HG02623 (cell line): ENCODE results near the gene PEX14.
"Not testable (repeated sequence)": the region's sequence is repeated elsewhere in the genome, so short reads cannot be mapped to it uniquely, and the experiment has no call there.

Experiments used
- ATAC-seq: cut with Tn5 transposase; IDR thresholded peaks from one replicate; pipeline ENCODE4 v1.9.1; 2021; ENCODE audit warnings: moderate library complexity; ENCODE audit not compliant: unreplicated experiment

PEX14 gene

GRCh38 chr1:10494418-10494753 lies 19.6 kb downstream of the PEX14 start:
- no peak for ATAC-seq

- ATAC-seq = peak; percentile 62
Observed at GRCh38 chr1:10494754-10495474, 20.2 kb downstream of the PEX14 start.

GRCh38 chr1:10495475-10495817 lies 20.7 kb downstream of the PEX14 start:
- ATAC-seq = no peak

- ATAC-seq = no peak
Observed at GRCh38 chr1:10495952-10496351, 21.2 kb downstream of the PEX14 start.

DNA sequence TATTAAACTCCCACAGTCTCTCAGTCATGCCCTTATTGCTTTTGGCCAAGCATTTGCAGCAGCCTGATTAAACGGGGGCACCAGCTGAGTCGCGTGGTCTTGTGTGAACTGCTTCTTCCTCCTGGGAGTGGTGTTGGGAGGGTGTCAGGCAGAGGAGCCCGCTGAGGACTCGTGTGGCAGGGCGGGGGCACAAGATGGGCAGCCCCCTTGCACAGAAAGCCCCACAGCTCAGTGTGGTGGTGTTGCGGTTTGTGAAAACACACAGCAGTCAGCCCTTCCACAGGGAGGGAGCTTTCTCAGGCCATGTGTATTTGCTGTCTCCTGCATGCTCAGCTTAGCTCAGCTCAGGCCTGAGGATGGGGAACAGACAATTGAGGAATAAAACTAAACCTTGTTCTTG lies 22.4 kb downstream of the PEX14 start:
- no peak for ATAC-seq

GRCh38 chr1:10498231-10498630 lies 23.5 kb downstream of the PEX14 start:
- ATAC-seq = no peak

GRCh38 chr1:10502206-10502605 lies 27.5 kb downstream of the PEX14 start:
- no peak for ATAC-seq

GRCh38 chr1:10504249-10504648 lies 29.5 kb downstream of the PEX14 start:
- no peak for ATAC-seq

DNA sequence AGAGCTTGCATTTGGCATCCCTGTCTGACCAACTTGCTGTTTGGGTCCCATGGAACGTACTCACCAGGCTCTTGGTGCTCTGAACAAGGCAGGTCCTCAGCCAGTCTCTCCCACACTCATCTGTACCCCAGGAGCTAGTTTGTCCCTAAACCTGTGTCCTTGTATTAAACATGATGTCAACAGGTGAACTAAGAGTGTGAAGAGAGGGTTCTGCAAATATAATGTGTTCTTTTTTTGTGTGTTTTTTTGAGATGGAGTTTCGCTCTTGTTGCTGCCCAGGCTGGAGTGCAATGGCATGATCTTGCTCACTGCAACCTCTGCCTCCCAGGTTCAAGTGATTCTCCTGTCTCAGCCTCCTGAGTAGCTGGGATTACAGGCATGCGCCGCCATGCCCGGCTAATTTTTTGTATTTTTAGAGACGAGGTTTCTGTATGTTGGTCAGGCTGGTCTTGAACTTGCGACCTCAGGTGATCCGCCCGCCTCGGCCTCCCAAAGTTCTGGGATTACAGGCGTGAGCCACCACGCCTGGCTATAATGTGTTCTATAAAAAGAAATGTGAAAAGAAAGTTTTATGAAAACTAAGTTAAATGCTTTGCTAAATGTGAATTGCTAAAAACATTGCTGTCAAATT lies 31.4 kb downstream of the PEX14 start:
- not testable (repeated sequence) for ATAC-seq

DNA sequence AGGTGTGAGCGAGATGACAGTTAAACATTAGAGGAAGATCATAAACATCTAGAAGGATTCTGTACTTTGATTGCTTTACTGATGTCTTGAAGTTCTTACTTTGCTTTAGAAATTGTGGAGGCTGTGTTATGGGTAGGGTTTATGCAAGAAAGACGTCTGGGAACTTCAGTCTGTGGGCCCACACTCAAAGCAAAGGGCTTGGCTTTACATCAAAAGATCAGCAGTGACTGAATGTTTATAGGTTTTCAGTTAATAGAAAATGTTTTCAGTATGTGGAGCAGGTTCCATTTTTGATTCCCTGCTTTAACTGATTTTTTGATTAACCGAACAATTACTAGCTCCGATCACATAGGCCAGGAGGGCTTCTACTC lies 31.9 kb downstream of the PEX14 start:
- no peak for ATAC-seq

- ATAC-seq = no peak
Observed at GRCh38 chr1:10507111-10507879, 32.5 kb downstream of the PEX14 start.

DNA sequence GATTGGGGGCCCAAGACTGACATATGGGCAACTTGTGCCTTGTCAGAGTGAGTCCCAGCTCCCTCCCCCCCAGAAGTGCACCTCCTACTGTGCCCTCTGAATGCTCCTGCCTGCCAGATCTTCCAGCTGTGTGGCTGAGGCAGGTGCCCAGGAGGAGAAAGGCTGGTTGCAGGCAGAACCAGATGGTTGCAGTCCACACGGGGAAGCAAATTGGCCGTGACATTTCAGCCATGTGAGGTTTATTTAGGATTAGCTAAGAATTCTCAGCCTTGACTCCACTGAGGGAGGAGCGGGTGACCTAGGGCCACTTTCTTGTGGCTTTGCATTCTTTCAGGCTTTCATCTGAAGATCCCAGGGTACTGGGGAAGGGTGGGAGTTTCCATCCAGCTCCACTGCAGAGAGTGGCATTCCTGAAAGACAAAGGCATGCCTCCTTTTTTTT lies 33.8 kb downstream of the PEX14 start:
- no peak for ATAC-seq

DNA sequence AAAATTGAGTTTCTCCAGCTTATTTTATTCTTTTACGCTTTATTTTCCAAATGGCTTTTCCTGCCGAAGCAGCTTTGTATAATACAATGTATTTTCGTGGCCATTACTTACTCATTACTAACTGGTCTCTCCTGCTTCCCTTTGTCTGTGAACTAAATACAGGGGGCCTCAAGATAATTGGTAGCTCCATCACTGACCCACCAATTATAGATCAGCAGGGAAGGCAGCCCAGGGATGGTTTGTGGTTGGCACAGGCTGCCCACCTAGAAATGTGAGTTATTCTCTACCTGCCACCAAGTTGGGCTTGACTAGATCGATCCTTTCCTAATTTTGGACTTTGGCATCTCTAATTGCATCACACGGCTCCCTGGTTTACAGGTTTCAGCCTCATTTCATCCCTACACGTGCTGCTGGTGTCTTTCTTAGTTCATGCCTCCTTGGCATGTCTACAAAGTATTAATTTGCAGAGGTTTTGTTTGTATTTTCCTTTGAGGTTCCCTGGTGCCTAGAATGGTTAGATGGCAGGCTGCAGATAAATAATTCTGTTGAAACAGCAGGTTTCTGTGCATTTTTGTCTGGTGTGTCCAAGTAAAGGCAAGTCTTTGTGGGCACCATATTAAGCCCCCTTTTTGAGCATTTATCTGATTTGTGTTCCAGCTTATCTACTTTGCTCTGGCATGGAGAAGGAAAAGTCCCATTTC lies 35.2 kb downstream of the PEX14 start:
- ATAC-seq = no peak

GRCh38 chr1:10510520-10511493 lies 36.1 kb downstream of the PEX14 start:
- peak; percentile 69 for ATAC-seq

- ATAC-seq = no peak
Observed at GRCh38 chr1:10511494-10511885, 36.7 kb downstream of the PEX14 start.

GRCh38 chr1:10513199-10513598 lies 38.4 kb downstream of the PEX14 start:
- no peak for ATAC-seq

DNA sequence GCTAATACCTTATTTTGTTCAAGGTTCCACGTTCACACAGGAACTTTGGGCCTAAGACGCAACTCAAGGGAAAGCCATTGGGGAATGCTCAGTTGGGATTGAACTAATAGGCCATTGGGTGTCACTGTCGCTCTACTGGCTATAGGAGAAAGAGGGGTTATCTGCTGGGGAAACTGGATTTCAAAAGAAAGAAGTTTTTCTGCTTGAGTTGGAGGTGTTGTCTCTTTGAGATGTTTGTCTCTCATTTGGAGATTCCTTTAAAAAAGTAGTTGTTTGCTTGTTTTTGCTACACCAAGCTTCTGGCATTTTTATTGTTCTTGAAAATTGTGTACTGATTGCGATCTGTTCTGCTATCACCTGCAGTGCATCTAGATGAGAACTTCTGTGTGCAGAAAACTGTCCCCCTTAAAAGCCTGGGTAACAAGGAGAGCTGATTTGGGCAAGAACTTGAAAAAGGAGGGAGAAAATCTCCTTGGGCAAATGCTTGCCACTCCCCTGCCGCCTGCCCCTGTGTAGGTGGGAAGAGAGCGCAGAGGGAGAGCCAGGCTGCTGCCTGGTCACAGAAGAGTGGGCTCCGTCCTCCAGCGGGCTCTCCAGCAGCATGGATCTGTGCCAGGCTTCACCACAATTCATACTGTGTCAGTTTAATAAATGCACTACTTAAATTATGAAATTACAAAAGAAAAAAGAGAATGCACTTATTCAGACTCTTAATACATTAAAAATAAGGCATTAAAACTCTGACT lies 39.9 kb downstream of the PEX14 start:
- ATAC-seq = no peak

- ATAC-seq = no peak
Observed at GRCh38 chr1:10515301-10515975, 40.7 kb downstream of the PEX14 start.
